NCI-H2171 (cell line): ENCODE measurements around the gene METRNL.
"Not testable (repeated sequence)": the region's sequence is repeated elsewhere in the genome, so short reads cannot be mapped to it uniquely, and the experiment has no call there.

Experiments
- DNase-seq: peaks from one replicate; lab custom pipeline; 2025; lab: John Stamatoyannopoulos, UW

Gene METRNL

GRCh38 chr17:83123896-83124801 lies 44.7 kb downstream of the METRNL start:
- DNase-seq: no peak

GRCh38 chr17:83124871-83125514 lies 45.6 kb downstream of the METRNL start:
- DNase-seq: no peak

GRCh38 chr17:83125515-83126274 lies 46.3 kb downstream of the METRNL start:
- no peak for DNase-seq

GRCh38 chr17:83126275-83126811 lies 46.9 kb downstream of the METRNL start:
- DNase-seq: no peak

- DNase-seq: no peak
Measured at GRCh38 chr17:83127431-83128160, 48.2 kb downstream of the METRNL start.

GRCh38 chr17:83128306-83129240 lies 49.2 kb downstream of the METRNL start:
- DNase-seq: no peak

- no peak for DNase-seq
Measured at GRCh38 chr17:83129676-83130075, 50.3 kb downstream of the METRNL start.

GRCh38 chr17:83131401-83132011 lies 52.1 kb downstream of the METRNL start:
- no peak for DNase-seq

GRCh38 chr17:83132251-83133081 lies 53.1 kb downstream of the METRNL start:
- no peak for DNase-seq

GRCh38 chr17:83133302-83134121 lies 54.1 kb downstream of the METRNL start:
- DNase-seq: no peak

- not testable (repeated sequence) for DNase-seq
Measured at GRCh38 chr17:83134456-83134855, 55.0 kb downstream of the METRNL start.

- DNase-seq: no peak
Measured at GRCh38 chr17:83135692-83136091, 56.3 kb downstream of the METRNL start.

- DNase-seq: no peak
Measured at GRCh38 chr17:83136156-83136555, 56.7 kb downstream of the METRNL start.

GRCh38 chr17:83136931-83137330 lies 57.5 kb downstream of the METRNL start:
- DNase-seq: no peak

- DNase-seq: no peak
Measured at GRCh38 chr17:83137523-83137922, 58.1 kb downstream of the METRNL start.

GRCh38 chr17:83138820-83139219 lies 59.4 kb downstream of the METRNL start:
- DNase-seq: no peak

- not testable (repeated sequence) for DNase-seq
Measured at GRCh38 chr17:83139541-83140248, 60.3 kb downstream of the METRNL start.

- not testable (repeated sequence) for DNase-seq
Measured at GRCh38 chr17:83140249-83140566, 60.8 kb downstream of the METRNL start.
